B cell (primary cell): ENCODE measurements around the gene TSSK6.

Source experiments
- EZH2 ChIP-seq: IDR thresholded peaks from 2 replicates; pipeline ENCODE4 v1.6.1; 2012; ENCODE audit warnings: borderline replicate concordance, low read depth, mild to moderate bottlenecking, moderate library complexity, low read length; ENCODE audit not compliant: insufficient read depth, poor library complexity, severe bottlenecking
- TF ChIP-seq, protein P1 (sequence below): fragments of 200-600 bp; IDR thresholded peaks from one replicate; pipeline ENCODE4 v1.8.0; 2022; ENCODE audit warnings: antibody characterized with exemption, mild to moderate bottlenecking

DNA sequence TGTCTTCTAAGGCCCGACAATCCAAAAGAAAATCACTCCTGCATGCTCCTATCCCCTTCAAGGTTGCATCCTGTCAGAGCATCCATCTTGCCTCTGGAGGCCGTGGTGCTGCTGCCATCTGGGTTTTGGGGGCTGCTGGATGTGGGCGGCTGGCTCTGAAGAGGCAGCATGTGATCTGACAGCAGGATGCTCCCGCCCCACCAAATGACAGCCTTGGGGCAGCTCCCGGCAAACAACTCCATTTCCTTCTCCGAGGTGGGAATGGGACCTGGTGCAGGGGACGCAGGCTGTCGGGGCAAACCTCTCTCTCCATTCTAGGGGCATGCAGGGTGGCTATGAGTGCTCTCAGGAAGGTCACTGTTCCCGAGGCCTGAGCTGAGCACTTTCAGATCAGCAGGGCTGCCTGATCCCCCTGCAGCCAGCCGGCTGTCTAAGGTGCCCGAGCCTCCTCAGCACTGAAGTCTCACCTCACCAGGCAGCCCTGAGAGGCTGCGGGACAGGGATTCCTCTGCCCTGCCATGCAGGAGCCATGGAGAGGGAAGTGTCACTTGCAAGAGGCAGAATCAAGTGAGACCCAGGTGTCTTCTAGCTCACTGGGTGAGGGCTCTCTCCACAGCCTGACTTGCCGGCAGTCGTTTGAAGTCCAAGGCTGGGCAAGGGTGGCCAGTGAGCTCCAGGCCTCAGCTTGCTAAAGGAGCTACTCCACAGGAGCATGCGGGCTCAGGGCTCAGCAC, 28.8 kb downstream of the TSSK6 start:
- TF ChIP-seq, protein P1, sequence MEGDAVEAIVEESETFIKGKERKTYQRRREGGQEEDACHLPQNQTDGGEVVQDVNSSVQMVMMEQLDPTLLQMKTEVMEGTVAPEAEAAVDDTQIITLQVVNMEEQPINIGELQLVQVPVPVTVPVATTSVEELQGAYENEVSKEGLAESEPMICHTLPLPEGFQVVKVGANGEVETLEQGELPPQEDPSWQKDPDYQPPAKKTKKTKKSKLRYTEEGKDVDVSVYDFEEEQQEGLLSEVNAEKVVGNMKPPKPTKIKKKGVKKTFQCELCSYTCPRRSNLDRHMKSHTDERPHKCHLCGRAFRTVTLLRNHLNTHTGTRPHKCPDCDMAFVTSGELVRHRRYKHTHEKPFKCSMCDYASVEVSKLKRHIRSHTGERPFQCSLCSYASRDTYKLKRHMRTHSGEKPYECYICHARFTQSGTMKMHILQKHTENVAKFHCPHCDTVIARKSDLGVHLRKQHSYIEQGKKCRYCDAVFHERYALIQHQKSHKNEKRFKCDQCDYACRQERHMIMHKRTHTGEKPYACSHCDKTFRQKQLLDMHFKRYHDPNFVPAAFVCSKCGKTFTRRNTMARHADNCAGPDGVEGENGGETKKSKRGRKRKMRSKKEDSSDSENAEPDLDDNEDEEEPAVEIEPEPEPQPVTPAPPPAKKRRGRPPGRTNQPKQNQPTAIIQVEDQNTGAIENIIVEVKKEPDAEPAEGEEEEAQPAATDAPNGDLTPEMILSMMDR, result no peak
- no peak for TF ChIP-seq EZH2
